ENCODE data around the gene ADARB2. TPM values are rescaled to one million over a fixed set of nuclear protein-coding genes. Genes with fewer than 3 reads are reported as not detected.

The ADARB2 gene
- total RNA-seq, 2 experiments from 2014 or later: 2.5 to 3.0 TPM

- Mint-ChIP-seq H3K27me3 (no peaks in the 10 kb centered on the region), H3K9me3 (no peaks in the 10 kb centered on the region), H3K27ac (no peak overlapping the region), H3K4me1 (no peaks in the 10 kb centered on the region), H3K4me3 (no peak overlapping the region), H3K36me3 (ENCODE audit: low read depth) (no peaks in the 10 kb centered on the region)
- CTCF ChIA-PET: no interaction called here
- POLR2A ChIA-PET: no interaction called here
- no peak for DNase-seq
Measured at GRCh38 chr10:1672001-1672781, 65.1 kb downstream of the ADARB2 start.

GRCh38 chr10:1671366-1672000 is 65.8 kb downstream of the ADARB2 start:
- Mint-ChIP-seq H3K27me3 (no peaks in the 10 kb centered on the region), H3K9me3 (no peaks in the 10 kb centered on the region), H3K4me1 (no peaks in the 10 kb centered on the region), H3K36me3 (ENCODE audit: low read depth) (no peaks in the 10 kb centered on the region), H3K4me3 (no peak overlapping the region), H3K27ac (no peak overlapping the region)
- POLR2A ChIA-PET: no interaction called here
- no peak for DNase-seq
- CTCF ChIA-PET: no interaction called here

- Mint-ChIP-seq H3K4me1 (no peaks in the 10 kb centered on the region), H3K36me3 (ENCODE audit: low read depth) (no peaks in the 10 kb centered on the region), H3K27me3 (no peaks in the 10 kb centered on the region), H3K4me3 (no peak overlapping the region), H3K27ac (no peak overlapping the region), H3K9me3 (no peaks in the 10 kb centered on the region)
- ChIA-PET CTCF (no interaction called here), POLR2A (no interaction called here)
- no peak for DNase-seq
Measured at GRCh38 chr10:1670541-1671365, 66.6 kb downstream of the ADARB2 start.

GRCh38 chr10:1669433-1669832 is 67.9 kb downstream of the ADARB2 start:
- H3K4me1 Mint-ChIP-seq: no peaks in the 10 kb centered on the region
- no peak for DNase-seq
- no peak overlapping the region for H3K4me3 Mint-ChIP-seq
- ChIA-PET POLR2A (no interaction called here), CTCF (no interaction called here)
- no peak overlapping the region for H3K27ac Mint-ChIP-seq
- no peaks in the 10 kb centered on the region for H3K36me3 Mint-ChIP-seq (ENCODE audit: low read depth)
- H3K9me3 Mint-ChIP-seq: no peaks in the 10 kb centered on the region
- H3K27me3 Mint-ChIP-seq: no peaks in the 10 kb centered on the region

- no peaks in the 10 kb centered on the region for H3K4me1 Mint-ChIP-seq
- no peak for DNase-seq
- ChIA-PET CTCF (no interaction called here), POLR2A (no interaction called here)
- no peaks in the 10 kb centered on the region for H3K36me3 Mint-ChIP-seq (ENCODE audit: low read depth)
- no peak overlapping the region for H3K27ac Mint-ChIP-seq
- H3K9me3 Mint-ChIP-seq: no peaks in the 10 kb centered on the region
- no peak overlapping the region for H3K4me3 Mint-ChIP-seq
- H3K27me3 Mint-ChIP-seq: no peaks in the 10 kb centered on the region
Measured at GRCh38 chr10:1668399-1668798, 68.9 kb downstream of the ADARB2 start.

GRCh38 chr10:1667392-1667791 is 69.9 kb downstream of the ADARB2 start:
- H3K27ac Mint-ChIP-seq: no peak overlapping the region
- DNase-seq: no peak
- no peaks in the 10 kb centered on the region for H3K9me3 Mint-ChIP-seq
- H3K4me3 Mint-ChIP-seq: no peak overlapping the region
- H3K4me1 Mint-ChIP-seq: no peaks in the 10 kb centered on the region
- no peaks in the 10 kb centered on the region for H3K27me3 Mint-ChIP-seq
- ChIA-PET CTCF (no interaction called here), POLR2A (no interaction called here)
- H3K36me3 Mint-ChIP-seq (ENCODE audit: low read depth): no peaks in the 10 kb centered on the region

GRCh38 chr10:1666147-1666546 is 71.2 kb downstream of the ADARB2 start:
- ChIA-PET CTCF (no interaction called here), POLR2A (no interaction called here)
- H3K9me3 Mint-ChIP-seq: no peaks in the 10 kb centered on the region
- no peaks in the 10 kb centered on the region for H3K36me3 Mint-ChIP-seq (ENCODE audit: low read depth)
- no peak overlapping the region for H3K4me3 Mint-ChIP-seq
- H3K27me3 Mint-ChIP-seq: no peaks in the 10 kb centered on the region
- no peak for DNase-seq
- no peaks in the 10 kb centered on the region for H3K4me1 Mint-ChIP-seq
- no peak overlapping the region for H3K27ac Mint-ChIP-seq

- H3K36me3 Mint-ChIP-seq (ENCODE audit: low read depth): no peaks in the 10 kb centered on the region
- DNase-seq: no peak
- H3K27ac Mint-ChIP-seq: no peak overlapping the region
- ChIA-PET POLR2A (no interaction called here), CTCF (no interaction called here)
- H3K4me1 Mint-ChIP-seq: no peaks in the 10 kb centered on the region
- H3K27me3 Mint-ChIP-seq: no peaks in the 10 kb centered on the region
- no peak overlapping the region for H3K4me3 Mint-ChIP-seq
- no peaks in the 10 kb centered on the region for H3K9me3 Mint-ChIP-seq
Measured at GRCh38 chr10:1665681-1666080, 71.6 kb downstream of the ADARB2 start.

GRCh38 chr10:1665021-1665661 is 72.2 kb downstream of the ADARB2 start:
- H3K9me3 Mint-ChIP-seq: no peaks in the 10 kb centered on the region
- ChIA-PET POLR2A (no interaction called here), CTCF (no interaction called here)
- no peak overlapping the region for H3K27ac Mint-ChIP-seq
- no peaks in the 10 kb centered on the region for H3K4me1 Mint-ChIP-seq
- DNase-seq: no peak
- H3K4me3 Mint-ChIP-seq: no peak overlapping the region
- no peaks in the 10 kb centered on the region for H3K27me3 Mint-ChIP-seq
- H3K36me3 Mint-ChIP-seq (ENCODE audit: low read depth): no peaks in the 10 kb centered on the region

- CTCF ChIA-PET: no interaction called here
- POLR2A ChIA-PET: no interaction called here
- H3K4me1 Mint-ChIP-seq: no peaks in the 10 kb centered on the region
- H3K27ac Mint-ChIP-seq: no peak overlapping the region
- DNase-seq: no peak
- no peak overlapping the region for H3K4me3 Mint-ChIP-seq
- no peaks in the 10 kb centered on the region for H3K36me3 Mint-ChIP-seq (ENCODE audit: low read depth)
- H3K9me3 Mint-ChIP-seq: no peaks in the 10 kb centered on the region
- H3K27me3 Mint-ChIP-seq: no peaks in the 10 kb centered on the region
Measured at GRCh38 chr10:1664333-1664964, 72.9 kb downstream of the ADARB2 start.

GRCh38 chr10:1663226-1663625 is 74.1 kb downstream of the ADARB2 start:
- H3K9me3 Mint-ChIP-seq: no peaks in the 10 kb centered on the region

GRCh38 chr10:1662438-1663025 is 74.8 kb downstream of the ADARB2 start:
- POLR2A ChIA-PET: no interaction called here
- CTCF ChIA-PET: no interaction called here
- no peaks in the 10 kb centered on the region for H3K9me3 Mint-ChIP-seq

More at GRCh38 chr10:1663226-1663625, 74.1 kb downstream of the ADARB2 start:
- CTCF ChIA-PET: no interaction called here
- Mint-ChIP-seq H3K36me3 (ENCODE audit: low read depth) (no peaks in the 10 kb centered on the region), H3K27ac (no peak overlapping the region), H3K4me1 (no peaks in the 10 kb centered on the region), H3K4me3 (no peak overlapping the region), H3K27me3 (peaks cover 3% of the 10 kb centered on the region)
- POLR2A ChIA-PET: no interaction called here
- DNase-seq: no peak

More at GRCh38 chr10:1662438-1663025, 74.8 kb downstream of the ADARB2 start:
- no peak for DNase-seq
- H3K27me3 Mint-ChIP-seq: peaks cover 9% of the 10 kb centered on the region
- H3K27ac Mint-ChIP-seq: no peak overlapping the region
- no peak overlapping the region for H3K4me3 Mint-ChIP-seq
- H3K36me3 Mint-ChIP-seq (ENCODE audit: low read depth): no peaks in the 10 kb centered on the region
- no peaks in the 10 kb centered on the region for H3K4me1 Mint-ChIP-seq
